ENCODE measurements around the gene CASP12.

The CASP12 gene

DNA sequence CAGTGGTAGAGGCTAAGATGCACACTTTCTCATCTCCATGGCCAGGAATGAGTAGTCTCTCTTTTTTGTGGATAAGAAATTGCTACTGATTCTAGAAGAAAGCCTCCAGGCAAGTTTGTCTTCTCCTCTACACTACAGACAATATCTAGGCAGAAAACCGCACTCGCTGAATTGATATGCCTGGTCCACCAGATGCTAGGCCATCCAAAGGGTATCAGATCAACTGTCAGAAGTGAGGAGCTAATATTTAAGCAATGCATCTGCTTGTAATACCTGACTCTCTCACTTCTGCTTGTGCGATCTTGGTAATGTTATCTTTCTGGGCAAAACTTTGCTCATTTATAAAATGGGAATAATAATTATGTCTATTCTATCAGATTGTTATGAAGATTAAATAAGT is 45.0 kb downstream of the CASP12 start:
- H3K4me3 ChIP-seq (ENCODE audit: low read length), result no peak overlapping the region
- no peak overlapping the region for H3K9ac ChIP-seq (ENCODE audit: low read depth, low read length)
- H3K27me3 ChIP-seq (ENCODE audit: insufficient read depth, low read length), result no peaks in the 10 kb centered on the region
- H3K27ac ChIP-seq (ENCODE audit: low read length), result no peak overlapping the region
- peaks cover 11% of the 10 kb centered on the region for H3K4me1 ChIP-seq (ENCODE audit: insufficient read depth, low read length)
- no peaks in the 10 kb centered on the region for H3K9me3 ChIP-seq (ENCODE audit: insufficient read depth, low read depth, low read length)
- no peaks in the 10 kb centered on the region for H3K36me3 ChIP-seq (ENCODE audit: insufficient read depth, low read depth, low read length)

DNA sequence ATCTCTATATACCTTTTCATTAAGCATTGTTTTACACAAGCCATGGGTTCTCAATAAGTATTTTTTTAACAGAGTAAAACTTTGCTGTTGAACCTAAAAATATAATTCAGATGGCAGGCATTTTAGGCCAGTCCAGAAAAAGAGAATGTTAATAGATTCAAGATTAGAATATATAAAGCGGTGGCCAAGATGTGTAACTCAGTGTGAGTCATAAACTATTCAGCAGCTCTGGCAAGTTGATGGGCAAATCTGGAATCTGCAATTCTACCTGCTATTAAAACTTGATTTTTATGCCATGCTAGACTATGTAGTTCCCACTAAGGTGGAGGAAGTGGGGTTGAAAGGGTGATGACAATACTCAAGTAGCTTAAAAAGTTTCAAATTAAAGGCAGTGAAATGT is 45.4 kb downstream of the CASP12 start:
- no peak overlapping the region for H3K4me3 ChIP-seq (ENCODE audit: low read length)
- no peaks in the 10 kb centered on the region for H3K9me3 ChIP-seq (ENCODE audit: insufficient read depth, low read depth, low read length)
- H3K36me3 ChIP-seq (ENCODE audit: insufficient read depth, low read depth, low read length), result no peaks in the 10 kb centered on the region
- no peak overlapping the region for H3K9ac ChIP-seq (ENCODE audit: low read depth, low read length)
- no peaks in the 10 kb centered on the region for H3K27me3 ChIP-seq (ENCODE audit: insufficient read depth, low read length)
- H3K27ac ChIP-seq (ENCODE audit: low read length), result no peak overlapping the region
- peaks cover 11% of the 10 kb centered on the region for H3K4me1 ChIP-seq (ENCODE audit: insufficient read depth, low read length)

DNA sequence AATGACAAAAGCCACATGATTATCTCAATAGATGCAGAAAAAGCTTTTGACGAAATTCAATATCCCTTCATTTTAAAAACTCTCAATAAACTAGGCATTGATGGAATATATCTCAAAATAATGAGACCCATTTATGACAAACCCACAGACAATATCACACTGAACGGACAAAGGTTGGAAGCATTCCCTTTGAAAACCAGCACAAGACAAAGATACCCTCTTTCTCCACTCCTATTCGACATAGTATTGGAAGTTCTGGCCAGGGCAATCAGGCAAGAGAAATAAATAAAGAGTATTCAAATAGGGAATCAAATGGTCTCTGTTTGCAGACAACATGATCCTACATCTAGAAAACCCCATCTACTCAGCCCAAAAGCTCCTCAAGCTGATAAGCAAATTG is 52.0 kb downstream of the CASP12 start:
- Histone ChIP-seq H3K9ac (ENCODE audit: low read depth, low read length) (no peak overlapping the region), H3K4me3 (ENCODE audit: low read length) (no peak overlapping the region)

DNA sequence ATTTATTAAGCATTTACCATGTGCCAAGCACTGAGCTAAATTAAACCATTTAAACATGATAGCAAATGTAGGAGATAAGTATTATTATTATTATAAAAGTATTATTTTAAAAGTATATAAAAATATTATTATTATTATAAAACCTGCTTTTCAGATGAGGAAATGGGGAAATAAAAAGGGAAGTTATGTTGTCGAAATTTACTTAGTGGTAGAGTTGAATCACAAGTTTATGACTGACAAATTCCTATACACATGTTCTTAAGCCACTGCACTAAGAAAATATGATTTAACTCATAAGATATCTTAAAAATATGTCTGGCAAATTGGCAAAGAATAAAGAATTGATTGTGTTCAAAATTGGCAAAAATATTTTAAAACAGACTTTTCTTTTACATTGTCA is 53.8 kb downstream of the CASP12 start:
- Histone ChIP-seq H3K4me1 (ENCODE audit: insufficient read depth, low read length) (peaks cover 6% of the 10 kb centered on the region), H3K9me3 (ENCODE audit: insufficient read depth, low read depth, low read length) (no peaks in the 10 kb centered on the region), H3K4me3 (ENCODE audit: low read length) (no peak overlapping the region), H3K36me3 (ENCODE audit: insufficient read depth, low read depth, low read length) (no peaks in the 10 kb centered on the region), H3K27ac (ENCODE audit: low read length) (no peak overlapping the region), H3K9ac (ENCODE audit: low read depth, low read length) (no peak overlapping the region), H3K27me3 (ENCODE audit: insufficient read depth, low read length) (no peaks in the 10 kb centered on the region)

More for the DNA sequence above, 52.0 kb downstream of the CASP12 start:
- H3K27me3 ChIP-seq (ENCODE audit: insufficient read depth, low read length), result no peaks in the 10 kb centered on the region
- H3K9me3 ChIP-seq (ENCODE audit: insufficient read depth, low read depth, low read length), result no peaks in the 10 kb centered on the region
- peaks cover 2% of the 10 kb centered on the region for H3K4me1 ChIP-seq (ENCODE audit: insufficient read depth, low read length)
- no peak overlapping the region for H3K27ac ChIP-seq (ENCODE audit: low read length)
- H3K36me3 ChIP-seq (ENCODE audit: insufficient read depth, low read depth, low read length), result no peaks in the 10 kb centered on the region

DNA sequence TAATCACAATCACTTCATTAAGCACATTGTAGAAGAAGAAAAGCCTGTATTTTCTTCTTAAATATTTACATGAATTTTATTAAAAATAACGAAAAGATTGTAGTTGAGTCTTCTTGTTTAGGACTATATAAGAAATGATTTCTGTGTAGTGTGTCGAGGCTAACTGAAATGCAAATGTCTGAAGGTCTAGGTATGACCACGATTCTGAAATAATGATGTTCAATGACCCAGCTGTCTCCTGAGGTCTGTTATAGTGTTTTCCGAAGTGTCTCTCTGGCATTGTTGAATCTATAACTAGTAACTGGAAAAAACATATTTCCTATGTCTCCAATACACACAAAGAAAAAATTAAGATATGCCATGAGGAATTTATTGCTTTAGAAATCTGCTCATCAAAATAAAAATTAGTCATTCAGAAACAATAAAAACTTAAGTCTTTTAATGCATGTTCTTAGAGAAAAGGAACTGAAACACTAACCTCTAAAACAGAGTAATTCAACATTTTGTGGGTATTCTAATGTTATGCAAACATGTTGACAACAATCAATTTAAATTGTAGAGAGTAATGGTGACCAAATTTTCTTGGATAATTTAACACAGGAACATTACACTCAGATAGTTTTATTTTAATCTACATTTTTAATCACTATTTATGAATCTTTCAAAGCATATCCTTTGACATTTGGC is 55.0 kb downstream of the CASP12 start:
- no peak overlapping the region for H3K9ac ChIP-seq (ENCODE audit: low read depth, low read length)
- no peak overlapping the region for H3K4me3 ChIP-seq (ENCODE audit: low read length)

DNA sequence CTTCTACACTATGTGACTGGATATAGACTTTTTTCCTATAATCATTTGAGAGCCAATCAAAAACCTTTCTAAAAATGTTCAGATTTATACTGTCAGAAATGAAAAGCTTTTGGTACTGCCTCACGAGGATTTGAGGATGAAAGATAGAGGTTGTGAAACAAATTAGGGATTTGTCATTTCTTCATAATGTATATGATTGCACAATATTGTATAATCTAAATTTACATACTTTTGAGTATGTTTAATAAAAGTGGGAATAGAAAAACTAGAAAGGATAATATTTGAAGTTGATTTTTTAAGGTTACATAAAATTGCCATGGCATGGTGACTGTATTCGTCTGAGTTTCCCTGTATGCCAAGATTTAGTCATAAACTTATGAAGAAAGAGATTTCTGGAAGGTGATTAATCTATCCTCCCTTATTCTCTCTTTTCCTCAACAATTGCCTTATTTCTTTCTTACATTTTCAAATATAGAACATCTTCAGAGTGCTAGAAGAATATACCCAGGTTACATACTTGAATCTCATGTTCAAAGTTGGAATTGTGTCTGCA is 56.2 kb downstream of the CASP12 start:
- Histone ChIP-seq H3K9ac (ENCODE audit: low read depth, low read length) (no peak overlapping the region), H3K4me3 (ENCODE audit: low read length) (no peak overlapping the region), H3K4me1 (ENCODE audit: insufficient read depth, low read length) (peaks cover 6% of the 10 kb centered on the region), H3K27ac (ENCODE audit: low read length) (no peak overlapping the region), H3K9me3 (ENCODE audit: insufficient read depth, low read depth, low read length) (peaks cover 4% of the 10 kb centered on the region; the same call in 1 of the 2 replicates), H3K36me3 (ENCODE audit: insufficient read depth, low read depth, low read length) (no peaks in the 10 kb centered on the region), H3K27me3 (ENCODE audit: insufficient read depth, low read length) (no peaks in the 10 kb centered on the region)

More for the DNA sequence above, 55.0 kb downstream of the CASP12 start:
- no peak overlapping the region for H3K27ac ChIP-seq (ENCODE audit: low read length)
- H3K9me3 ChIP-seq (ENCODE audit: insufficient read depth, low read depth, low read length), result peaks cover 4% of the 10 kb centered on the region; the same call in 1 of the 2 replicates
- H3K36me3 ChIP-seq (ENCODE audit: insufficient read depth, low read depth, low read length), result no peaks in the 10 kb centered on the region
- H3K4me1 ChIP-seq (ENCODE audit: insufficient read depth, low read length), result peaks cover 6% of the 10 kb centered on the region
- no peaks in the 10 kb centered on the region for H3K27me3 ChIP-seq (ENCODE audit: insufficient read depth, low read length)

DNA sequence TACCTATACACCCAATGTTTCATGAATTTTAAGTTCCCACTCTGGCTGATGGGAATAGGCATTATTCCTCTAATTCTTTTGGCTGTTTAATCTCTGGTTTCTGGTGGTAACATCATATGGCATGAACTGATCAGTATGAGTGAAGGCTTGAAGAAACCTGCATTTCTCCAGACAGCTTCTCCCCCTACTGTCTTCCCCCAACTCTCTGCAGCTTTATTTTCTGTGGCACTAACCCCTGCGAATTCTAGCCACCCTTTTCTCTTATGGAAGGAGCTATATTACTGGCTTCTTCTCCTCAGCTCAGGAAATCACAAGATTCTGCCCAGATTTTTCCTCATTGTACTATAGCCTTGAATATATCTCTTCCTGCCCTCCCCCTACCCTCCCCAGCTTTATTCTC is 57.1 kb downstream of the CASP12 start:
- Histone ChIP-seq H3K4me1 (ENCODE audit: insufficient read depth, low read length) (peaks cover 6% of the 10 kb centered on the region), H3K9ac (ENCODE audit: low read depth, low read length) (peak overlapping the region; percentile 26; the same call in 1 of the 2 replicates), H3K27ac (ENCODE audit: low read length) (no peak overlapping the region), H3K9me3 (ENCODE audit: insufficient read depth, low read depth, low read length) (peaks cover 4% of the 10 kb centered on the region; the same call in 1 of the 2 replicates), H3K4me3 (ENCODE audit: low read length) (no peak overlapping the region), H3K36me3 (ENCODE audit: insufficient read depth, low read depth, low read length) (no peaks in the 10 kb centered on the region), H3K27me3 (ENCODE audit: insufficient read depth, low read length) (no peaks in the 10 kb centered on the region)

DNA sequence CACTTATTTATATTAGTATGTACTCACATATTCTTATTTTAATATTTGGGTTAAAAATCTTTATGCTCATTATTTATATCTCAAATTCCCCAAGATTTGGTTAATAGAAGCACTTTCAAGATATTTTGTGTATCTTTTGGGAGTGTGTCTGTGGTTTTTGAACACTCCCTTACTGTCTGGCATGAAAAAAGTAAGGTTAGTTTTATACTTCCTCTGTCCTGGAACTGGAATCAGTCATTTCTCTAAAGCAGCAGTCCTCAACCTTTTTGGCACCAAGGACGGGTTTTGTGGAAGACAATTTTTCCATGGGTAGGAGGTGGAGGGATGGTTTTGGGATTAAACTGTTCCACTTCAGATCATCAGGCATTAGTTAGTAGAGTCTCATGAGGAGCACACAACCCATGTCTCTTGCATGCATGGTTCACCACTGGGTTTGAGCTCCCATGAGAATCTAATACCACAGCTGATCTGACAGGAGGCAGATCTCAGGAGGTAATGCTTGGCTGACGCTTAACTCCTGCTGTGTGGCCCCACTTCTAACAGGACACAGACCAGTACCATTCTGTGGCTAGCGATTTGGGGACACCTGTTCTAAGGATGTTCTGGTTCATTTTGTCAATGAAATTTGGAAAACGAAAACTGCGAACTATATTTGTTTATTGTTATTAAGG is 60.2 kb downstream of the CASP12 start:
- H3K27me3 ChIP-seq (ENCODE audit: insufficient read depth, low read length), result no peaks in the 10 kb centered on the region
- H3K36me3 ChIP-seq (ENCODE audit: insufficient read depth, low read depth, low read length), result no peaks in the 10 kb centered on the region
- H3K4me1 ChIP-seq (ENCODE audit: insufficient read depth, low read length), result peaks cover 6% of the 10 kb centered on the region
- H3K4me3 ChIP-seq (ENCODE audit: low read length), result no peak overlapping the region
- no peak overlapping the region for H3K9ac ChIP-seq (ENCODE audit: low read depth, low read length)
- peaks cover 4% of the 10 kb centered on the region; the same call in 1 of the 2 replicates for H3K9me3 ChIP-seq (ENCODE audit: insufficient read depth, low read depth, low read length)
- H3K27ac ChIP-seq (ENCODE audit: low read length), result no peak overlapping the region

DNA sequence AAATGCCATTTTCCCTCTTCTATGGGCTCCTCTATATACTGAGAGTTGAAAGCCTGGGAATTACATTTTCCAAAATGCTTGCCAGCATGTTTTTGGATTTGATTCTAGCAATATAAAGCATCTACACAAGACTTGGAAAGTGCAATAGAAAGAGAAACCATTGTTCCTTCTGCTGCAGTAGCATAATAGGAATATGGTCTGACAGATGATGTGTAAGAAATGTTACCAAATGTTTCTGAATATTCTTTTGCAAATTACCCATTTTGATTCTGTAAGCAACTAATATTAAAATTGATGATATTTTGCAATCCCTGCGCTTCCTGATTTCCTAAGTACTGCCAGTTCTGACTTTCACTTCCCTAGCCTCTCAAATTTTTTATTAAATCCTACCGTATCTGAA is 61.6 kb downstream of the CASP12 start:
- Histone ChIP-seq H3K27ac (ENCODE audit: low read length) (no peak overlapping the region), H3K4me3 (ENCODE audit: low read length) (no peak overlapping the region), H3K27me3 (ENCODE audit: insufficient read depth, low read length) (no peaks in the 10 kb centered on the region), H3K36me3 (ENCODE audit: insufficient read depth, low read depth, low read length) (no peaks in the 10 kb centered on the region), H3K9me3 (ENCODE audit: insufficient read depth, low read depth, low read length) (peaks cover 4% of the 10 kb centered on the region; the same call in 1 of the 2 replicates), H3K4me1 (ENCODE audit: insufficient read depth, low read length) (peaks cover 6% of the 10 kb centered on the region), H3K9ac (ENCODE audit: low read depth, low read length) (no peak overlapping the region)

All from iPS-20b (cell line).